Fibroblast of upper back skin (primary cell): ENCODE data around the gene YEATS4.

Source experiments
- DNase-seq: peaks from one replicate; pipeline ENCODE4 v3.0.0-alpha.2; 2013

The YEATS4 gene

GRCh38 chr12:69343357-69343756, 16.2 kb upstream of the YEATS4 start:
- no peak for DNase-seq

GRCh38 chr12:69343885-69344612, 15.5 kb upstream of the YEATS4 start:
- DNase-seq, result no peak

- no peak for DNase-seq
These were observed 14.5 kb upstream of the YEATS4 start for GRCh38 chr12:69345077-69345476.

- no peak for DNase-seq
These were observed 13.8 kb upstream of the YEATS4 start for GRCh38 chr12:69345742-69346141.

GRCh38 chr12:69348162-69348938, 11.2 kb upstream of the YEATS4 start, which contains the start of gene LYZ:
Gene LYZ (plus strand): TSS chr12:69348381. CDS start chr12:69348409, 28 bp downstream.
- DNase-seq, result no peak

- no peak for DNase-seq
These were observed 9.4 kb upstream of the YEATS4 start for GRCh38 chr12:69350002-69350626.

- no peak for DNase-seq
These were observed 8.8 kb upstream of the YEATS4 start for GRCh38 chr12:69350777-69351176.

- no peak for DNase-seq
These were observed 7.9 kb upstream of the YEATS4 start for GRCh38 chr12:69351462-69352236.

- no peak for DNase-seq
These were observed 6.6 kb upstream of the YEATS4 start for GRCh38 chr12:69352904-69353303.

GRCh38 chr12:69354172-69354555, 5.4 kb upstream of the YEATS4 start:
- DNase-seq, result no peak

- no peak for DNase-seq
These were observed 4.9 kb upstream of the YEATS4 start for GRCh38 chr12:69354556-69355187.

- no peak for DNase-seq
These were observed 4.0 kb upstream of the YEATS4 start for GRCh38 chr12:69355363-69356028.

GRCh38 chr12:69360348-69360672, 767 bp downstream of the YEATS4 start:
- no peak for DNase-seq

GRCh38 chr12:69366796-69367195, 7.3 kb downstream of the YEATS4 start:
- DNase-seq, result no peak

GRCh38 chr12:69368171-69368570, 8.6 kb downstream of the YEATS4 start:
- DNase-seq, result no peak

- no peak for DNase-seq
These were observed 23.5 kb downstream of the YEATS4 start for GRCh38 chr12:69383074-69383473.

GRCh38 chr12:69385038-69385437, 25.5 kb downstream of the YEATS4 start:
- DNase-seq, result no peak

- no peak for DNase-seq
These were observed 27.4 kb downstream of the YEATS4 start for GRCh38 chr12:69386921-69387320.

GRCh38 chr12:69388371-69388770, 28.8 kb downstream of the YEATS4 start:
- peak; percentile 69 for DNase-seq

- DNase-seq, result peak; percentile 72
These were observed 30.3 kb downstream of the YEATS4 start for GRCh38 chr12:69389831-69390230.

- peak; percentile 54 for DNase-seq
These were observed 32.8 kb downstream of the YEATS4 start for GRCh38 chr12:69392179-69392928.
